Measurements from ENCODE around the gene ARFGAP2. TPM values are rescaled to one million over a fixed set of nuclear protein-coding genes. Genes with fewer than 3 reads are reported as not detected.

The ARFGAP2 gene
- total RNA-seq, 4 donors from 2014 or later: 105 to 239 (median 157) TPM

GRCh38 chr11:47188259-47188658 lies 11.6 kb upstream of the ARFGAP2 start:
- TF ChIP-seq CTCF (IDR thresholded peaks at IDR 0.05) (no peak), POLR2A (IDR thresholded peaks at IDR 0.05) (no peak)
- WGBS, 2 donors: 81 to 96% methylated on average over 1 of the region's 1 CpG
- intact Hi-C loops (cut with DNase I; ENCODE audit: low total_unique reads): loop anchor here (10.0 kb wide), 1 partner anchor 167 kb away; the partner anchor contains the start of gene MYBPC3
- no peak for DNase-seq (ENCODE audit: low spot score in 2 of 2)
- no peak overlapping the region for H3K4me3 ChIP-seq (ENCODE audit: low read depth, poor library complexity, severe bottlenecking)

- intact Hi-C loops (cut with DNase I; ENCODE audit: low total_unique reads): loop anchor here (10.0 kb wide), 1 partner anchor 167 kb away; the partner anchor contains the start of gene MYBPC3
- WGBS, 2 donors: 44 to 53% methylated on average over 5 of the region's 5 CpGs
- no peak for DNase-seq (ENCODE audit: low spot score in 2 of 2)
- no peak for TF ChIP-seq CTCF (IDR thresholded peaks at IDR 0.05)
- TF ChIP-seq POLR2A (IDR thresholded peaks at IDR 0.05): no peak
- H3K4me3 ChIP-seq (ENCODE audit: low read depth, poor library complexity, severe bottlenecking): no peak overlapping the region
Observed at GRCh38 chr11:47187723-47188122, 11.0 kb upstream of the ARFGAP2 start.

GRCh38 chr11:47186700-47187695 lies 10.3 kb upstream of the ARFGAP2 start:
- peak overlapping the region; percentile 33 for H3K4me3 ChIP-seq (ENCODE audit: low read depth, poor library complexity, severe bottlenecking)
- peak in 1 of 2 donors; percentile 43 for DNase-seq (ENCODE audit: low spot score in 2 of 2)
- no peak for TF ChIP-seq CTCF (IDR thresholded peaks at IDR 0.05)
- TF ChIP-seq POLR2A (IDR thresholded peaks at IDR 0.05): no peak
- intact Hi-C loops (cut with DNase I; ENCODE audit: low total_unique reads): loop anchor here (10.0 kb wide), 1 partner anchor 168 kb away; the partner anchor contains the start of gene MYBPC3
- WGBS, 2 donors: 1 to 2% methylated on average over 48 to 51 of the region's 63 CpGs

- WGBS, 2 donors: 0% methylated on average over 22 to 37 of the region's 80 CpGs
- intact Hi-C loops (cut with DNase I; ENCODE audit: low total_unique reads): loop anchor here (10.0 kb wide), 1 partner anchor 169 kb away; the partner anchor contains the start of gene MYBPC3
- no peak for DNase-seq (ENCODE audit: low spot score in 2 of 2)
- peak within 1 kb of the TSS; percentile 53 for H3K4me3 ChIP-seq (ENCODE audit: low read depth, poor library complexity, severe bottlenecking)
- TF ChIP-seq POLR2A (IDR thresholded peaks at IDR 0.05) (no peak), CTCF (IDR thresholded peaks at IDR 0.05) (no peak)
Observed at GRCh38 chr11:47186076-47186699, 9.5 kb upstream of the ARFGAP2 start, which contains the start of gene PACSIN3. PACSIN3 (minus strand) TSS chr11:47186434; CDS start chr11:47182727, 3,707 bp downstream.

GRCh38 chr11:47185305-47186075 lies 8.8 kb upstream of the ARFGAP2 start:
- intact Hi-C loops (cut with DNase I; ENCODE audit: low total_unique reads): loop anchor here (10.0 kb wide), 1 partner anchor 169 kb away; the partner anchor contains the start of gene MYBPC3
- TF ChIP-seq POLR2A (IDR thresholded peaks at IDR 0.05): no peak
- no peak for TF ChIP-seq CTCF (IDR thresholded peaks at IDR 0.05)
- peak overlapping the region; percentile 53 for H3K4me3 ChIP-seq (ENCODE audit: low read depth, poor library complexity, severe bottlenecking)
- DNase-seq (ENCODE audit: low spot score in 2 of 2): peak in 1 of 2 donors; percentile 92
- WGBS, 2 donors: 3 to 5% methylated on average over 36 to 39 of the region's 50 CpGs
